ENCODE data around the gene SAMD8.

SAMD8 gene

DNA sequence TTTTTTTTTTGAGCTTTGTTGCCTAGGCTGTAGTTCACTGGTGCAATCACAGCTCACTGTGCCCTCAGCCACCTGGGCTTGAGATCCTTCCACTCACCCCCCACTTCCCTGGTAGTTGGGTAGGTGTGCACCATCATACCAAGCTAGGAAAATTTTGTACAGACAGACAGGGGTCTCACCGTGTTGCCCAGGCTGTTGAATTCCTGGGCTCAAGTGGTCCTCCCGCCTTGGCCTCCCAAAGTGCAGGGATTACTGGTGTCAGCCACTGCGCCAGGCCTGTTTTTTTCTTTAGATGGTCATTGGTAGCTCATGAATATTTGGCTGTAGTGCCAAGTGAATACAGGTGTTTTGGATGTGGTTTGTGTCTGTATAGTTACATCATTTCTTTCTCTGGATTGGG is 116.8 kb downstream of the SAMD8 start:
- DNase-seq = no peak

DNA sequence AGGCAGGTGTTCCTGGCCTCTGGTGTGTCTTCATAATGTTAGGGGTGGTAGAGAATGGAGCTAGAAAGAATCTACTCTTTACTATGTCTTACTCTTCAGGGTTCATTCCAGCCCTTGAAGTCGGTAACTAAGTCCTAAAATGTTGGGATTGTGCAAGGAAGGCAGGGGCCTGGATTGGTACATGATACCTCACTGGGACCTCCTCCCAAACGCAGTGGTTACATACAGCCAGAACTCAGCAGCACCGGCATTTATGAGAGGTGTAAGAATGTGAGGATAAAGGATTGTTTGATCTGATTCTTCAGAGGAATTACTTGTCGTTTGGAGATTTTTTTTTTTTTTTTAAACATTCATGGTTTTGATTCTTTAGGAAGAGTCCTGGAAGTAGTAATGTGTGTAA is 117.4 kb downstream of the SAMD8 start:
- DNase-seq = no peak

DNA sequence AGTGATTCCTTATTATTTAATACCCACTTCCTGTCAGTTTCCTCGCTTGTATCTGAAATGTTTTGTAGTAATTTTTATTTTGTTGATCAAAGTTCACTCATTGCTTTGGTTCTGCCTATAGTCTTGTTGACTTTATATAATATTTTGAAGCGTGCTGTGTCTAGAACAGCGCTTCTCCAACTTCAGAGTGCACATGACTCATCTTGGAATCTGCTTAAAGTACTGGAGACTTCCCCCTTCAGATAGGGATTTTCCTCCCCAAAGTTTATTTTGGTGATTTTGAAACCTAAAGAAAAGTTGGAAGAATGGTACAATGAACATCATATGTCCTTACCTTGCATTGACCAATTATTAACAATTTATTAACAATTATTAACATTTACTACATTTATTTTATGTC is 118.5 kb downstream of the SAMD8 start:
- DNase-seq = no peak

DNA sequence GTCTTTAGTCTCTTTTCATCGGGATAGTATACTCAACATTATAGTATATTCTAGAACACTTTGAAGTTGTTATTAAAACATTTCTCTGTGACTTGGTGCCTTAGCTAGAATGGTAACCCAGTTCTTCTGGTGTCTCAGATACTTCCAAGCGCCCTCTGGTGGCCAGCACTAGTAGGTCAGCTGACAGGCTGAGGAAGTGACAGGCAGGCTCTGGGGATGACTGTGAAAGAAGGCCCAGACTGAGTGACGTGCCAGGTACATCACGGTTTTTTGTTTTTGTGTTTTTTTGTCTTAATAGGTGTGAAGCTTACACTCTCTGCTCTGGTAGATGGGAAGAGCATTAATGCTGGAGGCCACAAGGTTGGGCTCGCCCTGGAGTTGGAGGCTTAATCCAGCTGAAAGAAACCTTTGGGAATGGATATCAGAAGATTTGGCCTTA is 119.2 kb downstream of the SAMD8 start:
- peak; percentile 95 for DNase-seq

Measured in activated T-cell treated with anti-CD3 and anti-CD28 coated beads, Interleukin-2, amount 50 U/mL, for 48 hours (primary cell).